Central memory CD4-positive, alpha-beta T cell (primary cell): ENCODE results near the gene CELF4.

Experiments used
- DNase-seq: peaks from one replicate; pipeline ENCODE4 v3.0.0; 2022

Gene CELF4

GRCh38 chr18:37307181-37307580, 258.4 kb downstream of the CELF4 start:
- no peak for DNase-seq

GRCh38 chr18:37306432-37306831, 259.2 kb downstream of the CELF4 start:
- no peak for DNase-seq

GRCh38 chr18:37305066-37305465, 260.5 kb downstream of the CELF4 start:
- DNase-seq: no peak

- DNase-seq: no peak
Measured at GRCh38 chr18:37304012-37304680, 261.5 kb downstream of the CELF4 start.

GRCh38 chr18:37303009-37303408, 262.6 kb downstream of the CELF4 start:
- no peak for DNase-seq

- no peak for DNase-seq
Measured at GRCh38 chr18:37302519-37302918, 263.1 kb downstream of the CELF4 start.

GRCh38 chr18:37299471-37300304, 265.9 kb downstream of the CELF4 start:
- no peak for DNase-seq

GRCh38 chr18:37298816-37299215, 266.8 kb downstream of the CELF4 start:
- DNase-seq: no peak

- DNase-seq: no peak
Measured at GRCh38 chr18:37297106-37297505, 268.5 kb downstream of the CELF4 start.

GRCh38 chr18:37294951-37295350, 270.6 kb downstream of the CELF4 start:
- DNase-seq: no peak

GRCh38 chr18:37293359-37293758, 272.2 kb downstream of the CELF4 start:
- no peak for DNase-seq

- no peak for DNase-seq
Measured at GRCh38 chr18:37289423-37289822, 276.2 kb downstream of the CELF4 start.

- DNase-seq: no peak
Measured at GRCh38 chr18:37287601-37288000, 278.0 kb downstream of the CELF4 start.

GRCh38 chr18:37286801-37287200, 278.8 kb downstream of the CELF4 start:
- no peak for DNase-seq

GRCh38 chr18:37285825-37286224, 279.8 kb downstream of the CELF4 start:
- DNase-seq: no peak

GRCh38 chr18:37284260-37284659, 281.3 kb downstream of the CELF4 start:
- DNase-seq: no peak

GRCh38 chr18:37282386-37283037, 283.1 kb downstream of the CELF4 start:
- DNase-seq: no peak

- no peak for DNase-seq
Measured at GRCh38 chr18:37280701-37281393, 284.8 kb downstream of the CELF4 start.

- DNase-seq: no peak
Measured at GRCh38 chr18:37277804-37278203, 287.8 kb downstream of the CELF4 start.

GRCh38 chr18:37276111-37276890, 289.3 kb downstream of the CELF4 start:
- DNase-seq: no peak

GRCh38 chr18:37275237-37275741, 290.3 kb downstream of the CELF4 start:
- DNase-seq: no peak
